SKM-1 (cell line): ENCODE results near the gene XRCC5.

Experiments
- DNase-seq: peaks from one replicate; lab custom pipeline; 2025; ENCODE audit not compliant: unreplicated experiment; lab: John Stamatoyannopoulos, UW

Gene XRCC5

GRCh38 chr2:216151313-216152025 lies 42.3 kb downstream of the XRCC5 start:
- DNase-seq: no peak

DNA sequence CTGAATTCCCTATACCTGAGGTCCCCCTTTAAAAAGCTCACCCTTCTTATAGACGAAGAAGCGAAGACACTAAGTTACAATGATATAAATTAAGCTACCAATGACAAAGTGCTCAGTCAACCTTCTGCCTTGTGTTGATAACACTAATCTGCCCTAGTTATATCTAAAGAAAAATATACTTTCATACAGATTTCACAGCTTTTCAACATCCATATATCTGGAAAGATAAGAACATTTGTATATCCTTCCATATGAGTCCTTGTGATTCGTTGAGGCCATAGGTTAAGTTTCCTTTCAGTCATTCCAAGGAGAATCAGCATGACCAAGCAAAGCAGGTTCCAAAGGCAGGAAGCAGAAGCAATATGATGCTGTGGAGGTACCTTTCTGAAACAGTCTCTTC lies 46.8 kb downstream of the XRCC5 start:
- DNase-seq: no peak

GRCh38 chr2:216156822-216157221 lies 47.7 kb downstream of the XRCC5 start:
- DNase-seq: no peak

GRCh38 chr2:216159144-216159543 lies 50.0 kb downstream of the XRCC5 start:
- no peak for DNase-seq

GRCh38 chr2:216159646-216160045 lies 50.5 kb downstream of the XRCC5 start:
- no peak for DNase-seq

DNA sequence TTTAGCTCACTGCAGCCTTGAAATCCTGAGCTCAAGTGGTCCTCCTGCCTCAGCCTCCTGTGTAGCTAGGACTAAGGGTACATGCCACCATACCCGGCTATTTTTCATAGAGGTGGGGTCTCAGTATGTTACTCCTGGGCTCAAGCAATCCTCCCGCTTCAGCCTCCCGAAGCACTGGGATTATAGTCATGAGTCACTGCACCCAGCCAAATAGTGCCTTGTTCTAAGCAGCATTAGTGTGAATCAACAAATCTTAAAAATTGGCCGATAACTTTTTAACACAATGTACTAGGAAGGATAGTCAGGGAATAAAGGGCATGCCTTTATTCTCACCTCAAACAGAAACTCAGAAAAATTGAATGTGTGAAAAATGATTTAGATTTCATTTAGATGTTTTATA lies 51.6 kb downstream of the XRCC5 start:
- no peak for DNase-seq

GRCh38 chr2:216161967-216162366 lies 52.8 kb downstream of the XRCC5 start:
- no peak for DNase-seq

DNA sequence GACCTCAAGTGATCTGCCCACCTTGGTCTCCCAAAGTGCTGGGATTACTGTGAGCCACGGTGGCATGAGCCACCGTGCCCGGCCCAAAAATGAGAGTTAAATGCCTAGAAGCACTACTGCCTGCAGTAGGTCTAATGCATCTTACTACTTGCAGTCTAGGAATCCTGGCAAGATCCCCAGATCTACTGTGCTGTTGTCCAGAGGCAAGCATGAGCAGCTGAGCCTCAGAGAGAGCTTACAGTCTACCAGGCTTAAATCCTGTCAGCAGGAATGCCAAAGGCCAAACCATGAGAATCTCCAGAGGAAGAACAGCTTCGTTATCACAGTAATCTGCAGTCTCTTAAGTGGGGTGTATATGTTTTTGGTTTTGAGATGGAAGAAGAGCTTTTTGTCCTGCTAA lies 54.4 kb downstream of the XRCC5 start:
- no peak for DNase-seq

- no peak for DNase-seq
These were observed 54.9 kb downstream of the XRCC5 start for GRCh38 chr2:216164087-216164486.

- DNase-seq: no peak
These were observed 55.4 kb downstream of the XRCC5 start for GRCh38 chr2:216164576-216164975.

GRCh38 chr2:216165711-216166110 lies 56.6 kb downstream of the XRCC5 start:
- DNase-seq: no peak

GRCh38 chr2:216169087-216169486 lies 59.9 kb downstream of the XRCC5 start:
- DNase-seq: no peak

DNA sequence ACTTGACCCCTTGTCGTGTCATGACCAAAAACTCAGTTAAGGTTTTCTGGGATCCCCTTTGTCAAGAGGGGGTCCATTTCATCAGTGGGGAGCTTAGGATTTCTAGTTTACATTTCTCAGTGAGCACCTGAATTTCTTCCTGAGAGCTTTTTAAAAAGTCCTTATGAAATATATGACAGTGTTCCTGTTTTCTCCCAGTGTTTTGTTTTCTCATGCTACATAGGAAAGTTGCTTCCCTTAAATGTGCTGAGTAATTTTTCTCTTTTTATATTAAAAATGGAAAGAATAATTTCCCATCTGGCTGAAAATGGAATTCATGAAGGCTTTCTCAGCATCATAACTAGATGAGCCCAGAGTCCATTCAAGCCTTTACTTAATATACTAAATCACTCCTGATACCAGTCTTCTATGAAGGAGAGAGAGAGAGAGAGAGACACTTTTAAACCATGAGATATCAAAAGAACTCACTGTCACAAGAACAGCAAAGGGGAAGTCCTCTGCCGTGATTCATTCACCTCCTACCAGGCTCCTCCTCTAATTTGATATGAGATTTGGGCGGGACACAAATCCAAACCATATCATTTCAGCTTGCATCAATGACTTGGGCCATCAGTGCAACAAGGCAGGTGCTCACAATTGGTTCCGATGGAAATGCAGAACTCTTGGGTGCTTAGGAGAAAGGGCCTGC lies 61.1 kb downstream of the XRCC5 start:
- DNase-seq: no peak

- DNase-seq: no peak
These were observed 61.9 kb downstream of the XRCC5 start for GRCh38 chr2:216171011-216171410.

GRCh38 chr2:216172493-216172892 lies 63.3 kb downstream of the XRCC5 start:
- DNase-seq: no peak

GRCh38 chr2:216179015-216179414 lies 69.9 kb downstream of the XRCC5 start:
- DNase-seq: no peak

DNA sequence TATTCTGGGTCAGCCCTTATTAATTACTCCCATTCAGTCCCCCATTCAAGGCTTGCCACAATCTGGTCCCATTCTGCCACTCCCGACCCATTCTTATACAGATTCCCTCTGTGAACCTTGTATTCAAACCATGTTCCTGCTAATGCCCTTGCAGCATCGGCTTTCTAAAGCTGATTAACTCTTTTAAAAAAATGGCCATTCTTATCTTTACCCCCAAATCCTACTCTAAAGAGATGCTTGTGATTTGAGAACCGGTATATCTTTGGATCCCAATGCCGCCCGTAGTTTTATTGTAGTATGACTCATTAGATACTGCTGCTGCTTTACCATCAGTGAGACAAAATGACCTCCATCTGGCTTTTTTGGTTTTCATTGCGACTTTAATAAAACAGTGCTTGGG lies 72.2 kb downstream of the XRCC5 start:
- DNase-seq: no peak

DNA sequence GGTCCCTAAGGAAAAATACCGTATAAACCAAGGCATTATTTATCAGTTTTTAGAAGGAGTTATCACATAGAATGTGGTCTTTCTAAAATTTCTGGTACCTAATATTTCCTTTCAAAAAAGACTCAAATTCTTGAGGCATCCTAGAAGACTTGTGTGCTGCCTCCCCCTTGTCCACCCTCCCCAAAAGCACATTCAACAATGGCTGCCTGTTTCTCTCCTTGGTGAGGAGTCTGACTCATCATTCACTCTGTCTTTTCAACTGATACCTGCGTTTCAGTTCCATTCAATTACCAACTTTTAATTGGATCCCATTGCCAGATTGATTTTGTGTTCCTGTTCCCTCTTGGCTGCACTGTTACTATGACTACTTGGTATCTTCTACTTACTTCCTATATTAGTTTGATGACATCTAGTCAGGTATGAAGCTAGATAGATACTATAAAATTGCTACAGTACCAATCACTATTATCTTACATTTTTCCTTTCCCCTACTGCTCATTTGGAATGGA lies 72.9 kb downstream of the XRCC5 start:
- no peak for DNase-seq

DNA sequence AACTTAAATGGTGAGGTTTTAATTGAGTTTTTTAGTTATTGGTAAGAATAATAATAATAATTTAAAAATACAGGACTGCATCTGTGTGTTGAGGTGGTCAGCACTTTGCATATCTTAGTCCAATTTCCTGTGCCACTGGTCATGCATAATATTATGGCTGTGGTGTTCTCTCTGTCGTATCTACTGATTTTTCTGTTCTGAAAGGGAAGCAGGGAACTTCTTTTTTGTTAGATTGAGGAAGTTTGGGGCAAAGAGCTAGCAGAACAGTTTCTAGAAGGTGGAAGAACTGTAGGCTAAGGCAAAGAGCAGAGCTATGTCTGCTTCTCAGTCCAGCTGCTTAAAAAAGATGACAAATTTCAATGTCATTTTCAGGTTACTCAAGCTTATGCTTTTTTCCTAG lies 74.3 kb downstream of the XRCC5 start:
- peak; percentile 58 for DNase-seq

DNA sequence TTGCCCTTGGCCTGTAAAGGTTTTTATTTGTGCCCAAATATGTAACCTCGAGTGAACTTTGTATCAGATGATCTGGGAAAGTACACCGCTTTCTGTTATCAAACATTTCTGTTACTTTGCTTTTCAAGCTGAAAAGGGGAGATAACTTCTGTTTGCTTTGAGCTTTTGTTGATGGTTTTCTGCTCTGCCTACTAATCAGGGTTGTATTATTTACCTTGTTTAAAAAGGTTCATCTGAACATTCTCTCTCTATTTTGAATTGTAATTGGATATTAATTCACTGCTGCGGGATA lies 79.4 kb downstream of the XRCC5 start:
- no peak for DNase-seq

- no peak for DNase-seq
These were observed 79.8 kb downstream of the XRCC5 start for GRCh38 chr2:216188956-216189355.

DNA sequence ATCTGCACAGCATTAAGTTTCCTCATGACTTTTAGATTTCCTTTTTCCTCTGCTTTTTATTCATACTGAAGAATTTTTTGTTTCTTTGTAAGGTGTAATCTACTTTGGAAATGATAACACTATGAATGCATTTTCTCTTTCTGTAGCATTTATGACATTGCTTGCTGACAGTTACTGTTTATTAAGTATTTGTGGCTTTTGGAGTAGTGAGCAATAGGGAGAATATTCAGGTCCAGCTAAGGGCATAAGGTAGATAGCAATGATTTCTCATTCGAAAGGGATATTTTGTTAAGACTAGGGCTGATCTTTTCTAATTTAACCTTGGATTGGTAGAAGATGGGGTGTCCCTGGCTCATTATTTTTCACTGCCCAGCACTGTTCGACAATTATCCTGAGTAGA lies 80.3 kb downstream of the XRCC5 start:
- DNase-seq: no peak

DNA sequence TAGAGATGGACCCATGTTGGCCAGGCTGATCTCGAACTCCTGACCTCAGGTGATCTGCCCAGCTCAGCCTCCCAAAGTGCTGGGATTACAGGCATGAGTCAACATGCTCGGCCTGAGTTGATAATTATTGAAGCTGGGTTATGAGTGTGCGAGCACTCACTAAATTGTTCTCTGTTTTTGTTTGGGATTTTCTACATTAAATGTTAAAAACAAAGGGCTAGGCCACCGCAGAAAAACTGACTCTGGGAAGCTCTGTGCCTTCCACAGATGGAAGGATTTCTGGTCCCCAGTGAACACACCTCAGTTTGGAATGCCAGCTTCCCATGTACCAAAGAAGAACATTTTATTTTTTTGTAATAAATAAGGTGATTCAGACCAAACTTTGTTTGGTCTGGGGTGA lies 83.0 kb downstream of the XRCC5 start:
- DNase-seq: no peak
